AG04450 (cell line): ENCODE measurements around the gene SRPK3. TPM values are rescaled to one million over a fixed set of nuclear protein-coding genes. Genes with fewer than 3 reads are reported as not detected.

ENCODE experiments used
- CTCF ChIA-PET: fragments of 300-600, 350-600 bp; formaldehyde crosslinking; extraction: SDS; loops from one replicate; lab custom pipeline; 2022; ENCODE audit warnings: antibody characterized with exemption, inconsistent platforms; lab: Charles Lee
- POLR2A ChIA-PET: fragments of 350-600 bp; formaldehyde crosslinking; extraction: SDS; loops from one replicate; lab custom pipeline; 2021; ENCODE audit warnings: antibody characterized with exemption, inconsistent platforms; lab: Yijun Ruan, JAX
- DNase-seq: peaks from one replicate; pipeline ENCODE4 v3.0.0-alpha.2; 2011; ENCODE audit warnings: low read depth, low spot score
- H3K27ac ChIP-seq: one replicate; pipeline ENCODE4 v1.5.1; 2012; ENCODE audit warnings: low read depth, low read length, control low read depth
- H3K27me3 ChIP-seq: one replicate; pipeline ENCODE4 v1.6.0; 2012; ENCODE audit warnings: low read length; ENCODE audit not compliant: control insufficient read depth, insufficient read depth
- H3K4me3 ChIP-seq: 2 replicates; pipeline ENCODE4 v1.5.1; 2011; ENCODE audit warnings: mild to moderate bottlenecking, low read depth, low read length, control low read depth
- H3K9me3 ChIP-seq: 2 replicates; pipeline ENCODE4 v1.5.1; 2012; ENCODE audit warnings: low read length; ENCODE audit not compliant: control insufficient read depth, insufficient read depth
- polyA plus RNA-seq: library from polyadenylated mRNA; depleted of rRNA; stranded (reverse); fragments of >200 nt; gene quantifications from 2 replicates; pipeline ENCODE4 v1.2.3, GENCODE V29; 2011
- TF ChIP-seq, protein P1 (sequence below): IDR thresholded peaks from 2 replicates; pipeline ENCODE4 v1.5.1; 2011; ENCODE audit warnings: low read depth, low read length, control low read depth, inconsistent platforms

Gene SRPK3
- polyA plus RNA-seq, 1 experiment, result 0.27 TPM

DNA sequence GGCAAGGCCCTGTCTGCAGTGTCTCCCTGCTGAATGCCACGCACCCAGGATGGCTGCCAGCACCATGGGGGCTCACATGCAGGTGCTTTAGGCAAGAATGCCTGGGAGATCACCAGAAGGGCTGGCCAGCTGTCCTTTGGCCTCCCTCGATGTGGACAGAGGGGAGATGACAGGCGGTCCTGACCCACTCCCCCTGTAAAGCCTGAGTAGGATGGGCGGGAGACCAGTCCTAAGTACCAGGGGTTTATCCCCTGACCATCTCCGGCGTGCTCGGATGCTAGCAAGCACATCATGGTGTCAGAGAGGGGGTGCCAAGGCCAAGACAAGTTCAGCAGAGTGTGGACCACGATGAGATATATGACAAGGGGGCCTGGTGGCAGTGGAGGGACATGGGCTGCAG lies 44.2 kb downstream of the SRPK3 start:
- Histone ChIP-seq H3K9me3 (no peaks in the 10 kb centered on the region), H3K27me3 (peaks cover 30% of the 10 kb centered on the region), H3K4me3 (no peak overlapping the region), H3K27ac (no peak overlapping the region)
- TF ChIP-seq, protein P1, sequence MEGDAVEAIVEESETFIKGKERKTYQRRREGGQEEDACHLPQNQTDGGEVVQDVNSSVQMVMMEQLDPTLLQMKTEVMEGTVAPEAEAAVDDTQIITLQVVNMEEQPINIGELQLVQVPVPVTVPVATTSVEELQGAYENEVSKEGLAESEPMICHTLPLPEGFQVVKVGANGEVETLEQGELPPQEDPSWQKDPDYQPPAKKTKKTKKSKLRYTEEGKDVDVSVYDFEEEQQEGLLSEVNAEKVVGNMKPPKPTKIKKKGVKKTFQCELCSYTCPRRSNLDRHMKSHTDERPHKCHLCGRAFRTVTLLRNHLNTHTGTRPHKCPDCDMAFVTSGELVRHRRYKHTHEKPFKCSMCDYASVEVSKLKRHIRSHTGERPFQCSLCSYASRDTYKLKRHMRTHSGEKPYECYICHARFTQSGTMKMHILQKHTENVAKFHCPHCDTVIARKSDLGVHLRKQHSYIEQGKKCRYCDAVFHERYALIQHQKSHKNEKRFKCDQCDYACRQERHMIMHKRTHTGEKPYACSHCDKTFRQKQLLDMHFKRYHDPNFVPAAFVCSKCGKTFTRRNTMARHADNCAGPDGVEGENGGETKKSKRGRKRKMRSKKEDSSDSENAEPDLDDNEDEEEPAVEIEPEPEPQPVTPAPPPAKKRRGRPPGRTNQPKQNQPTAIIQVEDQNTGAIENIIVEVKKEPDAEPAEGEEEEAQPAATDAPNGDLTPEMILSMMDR, result no peak
- ChIA-PET POLR2A (no interaction called here), CTCF (no interaction called here)
- DNase-seq, result no peak

DNA sequence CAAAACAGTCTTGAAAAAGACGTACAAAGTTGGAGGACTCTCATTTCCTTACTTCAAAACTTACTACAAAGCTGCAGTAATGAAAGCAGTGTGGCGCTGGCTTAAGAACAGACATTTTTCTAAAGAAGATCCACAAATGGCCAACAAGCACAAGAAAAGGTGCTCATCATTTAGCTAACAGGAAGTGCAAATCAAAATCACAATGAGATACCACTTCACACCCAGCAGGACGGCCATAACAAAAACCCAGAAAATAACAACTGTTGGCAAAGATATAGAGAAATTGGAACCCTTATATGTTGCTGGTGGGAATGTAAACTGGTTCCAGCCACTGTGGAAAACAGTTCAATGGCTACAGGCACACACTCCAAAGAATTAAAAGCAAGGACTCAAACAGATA lies 46.2 kb downstream of the SRPK3 start:
- TF ChIP-seq, protein P1, result no peak
- CTCF ChIA-PET, result no interaction called here

GRCh38 chrX:153827903-153828302 lies 47.1 kb downstream of the SRPK3 start:
- ChIA-PET CTCF (no interaction called here), POLR2A (no interaction called here)
- peaks cover 39% of the 10 kb centered on the region for H3K27me3 ChIP-seq
- no peak overlapping the region for H3K4me3 ChIP-seq
- no peaks in the 10 kb centered on the region for H3K9me3 ChIP-seq
- TF ChIP-seq, protein P1, result no peak
- no peak for DNase-seq
- H3K27ac ChIP-seq, result no peak overlapping the region

More for the DNA sequence above, 46.2 kb downstream of the SRPK3 start:
- H3K4me3 ChIP-seq, result no peak overlapping the region
- POLR2A ChIA-PET, result no interaction called here
- no peaks in the 10 kb centered on the region for H3K9me3 ChIP-seq
- H3K27me3 ChIP-seq, result peaks cover 38% of the 10 kb centered on the region
- H3K27ac ChIP-seq, result no peak overlapping the region
- no peak for DNase-seq

GRCh38 chrX:153828308-153828707 lies 47.5 kb downstream of the SRPK3 start:
- Histone ChIP-seq H3K9me3 (no peaks in the 10 kb centered on the region), H3K27ac (no peak overlapping the region), H3K4me3 (no peak overlapping the region), H3K27me3 (peaks cover 41% of the 10 kb centered on the region)
- TF ChIP-seq, protein P1, result no peak
- POLR2A ChIA-PET, result no interaction called here
- CTCF ChIA-PET, result no interaction called here
- no peak for DNase-seq

GRCh38 chrX:153828723-153829548 lies 48.1 kb downstream of the SRPK3 start:
- CTCF ChIA-PET, result no interaction called here
- Histone ChIP-seq H3K27ac (no peak overlapping the region), H3K9me3 (no peaks in the 10 kb centered on the region), H3K4me3 (no peak overlapping the region), H3K27me3 (peaks cover 41% of the 10 kb centered on the region)
- TF ChIP-seq, protein P1, result no peak
- POLR2A ChIA-PET, result no interaction called here
- no peak for DNase-seq
